Ramos (cell line): ENCODE results near the gene CNGA1.

Source experiments
- in situ Hi-C: fragments of 300-500 bp; cut with MboI; formaldehyde crosslinking; loops from one replicate; pipeline ENCODE4 v1.14.3; 2022; ENCODE audit warnings: low sequenced_read_pairs; ENCODE audit not compliant: unreplicated experiment

CNGA1 gene

DNA sequence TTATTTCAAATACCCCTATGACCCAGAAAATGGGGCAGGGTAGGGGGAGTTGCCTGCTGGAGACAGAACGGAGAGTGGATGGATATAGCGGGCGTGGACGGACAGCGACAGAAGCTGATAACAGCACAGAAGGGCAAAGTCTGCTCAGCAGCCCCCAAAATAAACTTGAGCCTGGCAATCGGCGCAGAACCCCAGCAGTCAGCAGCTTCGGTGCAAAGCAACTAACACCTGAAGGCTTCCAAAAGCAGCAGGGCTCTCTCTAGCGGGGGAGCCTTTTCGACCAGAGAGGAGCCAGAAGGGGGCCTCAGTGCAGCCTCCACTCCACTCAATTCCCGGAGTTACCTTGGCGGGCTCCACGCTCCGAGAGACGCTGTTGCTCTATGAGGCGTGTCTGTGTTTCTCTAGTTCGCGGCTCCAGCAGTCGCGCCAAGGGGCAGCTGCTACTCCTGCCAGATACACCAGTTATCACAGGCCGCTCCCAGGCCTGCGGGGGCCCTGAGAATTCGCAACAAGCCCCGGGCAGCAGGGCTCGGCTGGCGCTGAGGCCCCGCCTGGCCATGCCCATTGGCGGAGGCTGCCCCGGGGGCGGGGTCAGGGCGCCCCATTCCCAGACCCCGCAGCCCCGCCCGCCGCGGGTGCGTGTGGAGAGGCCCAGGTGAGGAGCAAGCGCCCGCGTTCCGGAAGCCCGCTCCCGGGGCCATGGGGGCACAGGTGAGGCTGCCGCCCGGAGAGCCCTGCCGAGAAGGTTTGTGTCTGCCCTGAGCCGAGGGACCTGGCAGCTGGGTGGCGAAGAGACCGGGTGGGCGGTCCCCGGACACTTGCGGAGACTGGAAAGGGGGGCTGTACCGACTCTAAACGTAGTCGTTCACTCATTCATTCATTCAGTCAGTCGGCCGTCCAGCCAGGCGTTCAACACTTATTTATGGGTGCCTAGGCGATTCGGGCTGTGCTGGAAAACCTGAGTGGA lies at the start of gene CNGA1, which contains the start of gene NIPAL1:
TSS of gene CNGA1 (minus strand) at position 541 of the 967 bp plus-strand sequence. CDS start 63,992 bp downstream, outside the sequence.
TSS of gene NIPAL1 (plus strand) at position 632 of the 967 bp plus-strand sequence. CDS start at position 700, 68 bp downstream.
- in situ Hi-C loops, result no loop called here

DNA sequence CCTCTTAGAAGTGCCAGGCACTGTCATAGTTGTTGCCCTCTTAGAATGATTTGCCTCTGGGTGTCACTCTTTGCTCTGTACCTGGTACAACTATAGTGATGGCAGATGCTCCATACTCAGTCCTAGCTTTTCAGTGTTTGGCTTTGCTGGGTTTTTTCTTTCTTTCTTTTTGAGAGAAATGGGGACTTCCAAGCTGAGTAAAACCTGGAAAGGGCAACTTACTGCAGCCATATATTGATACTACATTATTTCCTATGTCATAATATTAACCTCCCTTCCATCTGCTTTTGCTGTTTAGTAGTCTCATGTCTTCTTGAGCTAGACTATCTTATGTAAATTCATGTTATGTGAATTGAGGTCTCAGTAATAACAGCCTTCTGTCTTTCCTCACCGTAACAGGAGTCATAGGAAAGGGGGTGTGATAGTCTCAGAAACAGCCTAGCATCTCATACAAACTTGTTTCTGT lies 49.1 kb upstream of the CNGA1 start:
- in situ Hi-C loops, result no loop called here

DNA sequence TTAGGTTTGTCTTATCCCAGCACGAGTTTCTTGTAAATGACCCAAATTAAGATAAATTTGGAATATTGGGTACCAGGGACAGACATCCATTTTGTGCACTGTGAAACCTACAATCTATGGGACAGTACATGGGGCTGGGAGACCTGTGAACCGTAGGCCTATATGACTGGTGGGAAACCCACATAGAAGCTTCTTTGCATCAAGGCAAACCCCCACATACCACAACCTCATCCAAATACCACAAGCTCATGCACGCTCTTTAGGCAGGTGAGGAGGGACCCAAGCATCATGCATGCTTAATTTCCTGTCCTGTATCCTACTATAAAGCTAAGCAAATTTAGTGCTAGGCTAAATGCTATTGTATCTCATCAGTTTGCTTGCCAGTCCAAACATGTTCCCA lies 47.9 kb upstream of the CNGA1 start:
- in situ Hi-C loops, result no loop called here

DNA sequence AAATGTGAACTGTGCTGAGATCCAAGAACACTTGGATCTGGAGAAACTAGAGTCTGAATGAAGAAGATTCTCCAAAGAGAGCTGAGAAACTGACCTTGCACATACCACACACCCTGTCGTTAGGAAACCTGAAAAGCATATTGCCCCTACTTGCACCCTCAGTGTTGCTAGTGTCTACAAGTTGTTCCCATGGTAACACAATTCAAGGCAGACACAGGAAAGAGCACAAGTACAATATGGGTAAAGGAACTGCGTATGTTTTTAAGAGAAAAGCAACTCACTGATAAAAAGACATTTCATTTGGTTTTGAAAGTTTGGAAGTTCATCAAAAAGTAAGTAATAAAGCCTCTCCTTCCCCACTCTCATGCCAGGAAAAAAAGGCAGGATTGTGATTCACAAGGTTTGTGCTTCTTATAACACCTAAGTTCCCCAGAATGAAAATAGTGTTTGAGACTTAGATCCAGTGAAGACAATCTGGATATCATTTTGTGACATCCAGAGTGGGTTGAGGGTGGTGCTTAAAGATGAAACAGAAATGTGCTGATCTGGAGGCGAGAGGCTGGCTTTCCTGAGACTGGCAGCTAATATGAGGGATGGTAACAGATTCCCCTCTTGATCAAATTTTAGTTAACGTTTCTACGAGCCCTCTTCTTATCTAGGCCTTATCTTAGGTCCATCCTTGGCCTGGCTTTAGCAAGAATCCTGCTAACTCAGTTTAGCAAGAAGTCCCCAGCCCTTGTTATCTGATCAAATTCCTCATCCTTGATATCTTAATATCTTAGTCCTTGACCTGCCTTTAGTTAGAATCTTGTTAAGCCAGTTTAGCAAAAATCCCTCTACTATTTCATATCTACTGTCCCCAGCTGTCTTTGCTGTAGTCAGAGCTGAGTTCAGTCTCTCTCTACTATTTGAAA lies 42.4 kb upstream of the CNGA1 start:
- in situ Hi-C loops, result no loop called here

DNA sequence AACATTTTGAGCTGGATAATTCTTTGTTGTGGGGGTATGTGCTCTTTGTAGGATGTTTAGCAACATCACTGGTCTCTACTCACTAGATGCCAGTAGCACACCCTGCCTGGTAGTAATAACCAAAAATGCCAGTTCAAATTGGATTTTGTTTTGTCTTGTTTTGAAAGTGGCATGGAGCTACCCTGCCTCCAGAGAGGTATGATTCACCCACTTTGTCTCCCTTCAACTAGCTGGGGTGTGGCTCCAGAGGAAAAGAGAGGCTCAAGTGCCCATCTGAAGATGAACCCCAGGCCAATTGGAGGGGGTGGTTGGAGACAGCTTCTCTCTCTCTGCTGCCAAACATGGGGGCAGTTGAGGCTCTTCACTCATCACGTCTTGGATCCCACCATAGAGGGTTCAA lies 34.6 kb upstream of the CNGA1 start:
- in situ Hi-C loops, result no loop called here

DNA sequence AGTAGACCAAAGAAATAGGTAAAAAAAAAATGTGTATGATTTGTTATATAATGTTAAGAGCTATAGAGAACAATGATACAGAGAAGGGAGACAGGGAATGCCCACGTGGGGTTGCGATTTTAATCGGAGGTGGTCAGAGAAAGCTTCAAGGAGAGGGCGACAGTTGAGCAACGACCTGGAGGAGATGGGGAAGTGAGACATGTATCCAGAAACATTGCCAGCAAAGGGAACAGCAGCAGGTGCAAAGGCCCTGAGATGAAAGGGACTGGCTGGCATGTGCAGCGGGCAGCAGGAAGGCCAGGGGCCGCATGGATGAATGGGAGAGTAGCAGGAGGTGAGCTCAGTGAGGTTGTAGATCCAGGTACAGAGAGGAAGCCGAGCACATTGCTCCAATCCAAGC lies 33.0 kb upstream of the CNGA1 start:
- in situ Hi-C loops, result no loop called here

DNA sequence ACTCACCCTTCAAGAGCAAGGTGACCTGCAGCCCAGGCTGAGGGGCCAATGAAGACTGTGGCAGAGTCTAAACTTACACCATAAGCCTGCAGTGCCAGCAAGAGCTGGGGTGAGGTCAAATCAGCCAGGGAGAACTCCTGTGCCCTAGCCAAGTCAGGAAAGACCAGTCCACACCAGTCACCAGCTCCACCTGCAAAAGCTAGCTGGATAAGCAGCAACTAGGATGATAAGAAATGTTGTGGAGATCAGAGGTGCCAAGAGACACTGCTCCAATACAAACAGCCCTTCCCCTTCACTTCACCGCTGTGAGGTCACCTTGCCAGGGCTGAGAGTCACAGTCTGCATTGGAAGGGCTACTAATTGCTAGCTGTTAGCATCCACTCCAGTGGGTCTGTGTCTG lies 31.4 kb upstream of the CNGA1 start:
- in situ Hi-C loops, result no loop called here

DNA sequence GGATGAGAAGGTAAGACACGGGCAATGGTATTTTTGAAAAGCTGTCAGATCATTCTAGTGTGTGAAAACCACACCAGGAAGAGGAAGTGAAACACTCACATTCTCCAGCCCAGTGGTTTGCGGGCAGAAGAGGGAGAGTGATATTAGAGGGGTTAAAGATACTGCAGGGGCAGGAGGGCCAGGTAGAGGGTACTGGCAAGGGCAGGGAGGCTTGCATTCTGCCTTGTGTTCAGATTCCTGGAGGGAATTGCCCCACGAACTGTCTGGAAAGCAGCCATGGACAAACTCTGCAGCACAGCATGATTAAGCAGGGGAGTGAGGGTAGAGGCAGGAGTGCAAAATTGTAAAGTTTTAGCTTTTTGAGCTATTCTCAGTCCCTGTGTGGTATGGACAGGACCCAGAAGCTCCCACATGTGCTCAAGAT lies 31.0 kb upstream of the CNGA1 start:
- in situ Hi-C loops, result no loop called here

DNA sequence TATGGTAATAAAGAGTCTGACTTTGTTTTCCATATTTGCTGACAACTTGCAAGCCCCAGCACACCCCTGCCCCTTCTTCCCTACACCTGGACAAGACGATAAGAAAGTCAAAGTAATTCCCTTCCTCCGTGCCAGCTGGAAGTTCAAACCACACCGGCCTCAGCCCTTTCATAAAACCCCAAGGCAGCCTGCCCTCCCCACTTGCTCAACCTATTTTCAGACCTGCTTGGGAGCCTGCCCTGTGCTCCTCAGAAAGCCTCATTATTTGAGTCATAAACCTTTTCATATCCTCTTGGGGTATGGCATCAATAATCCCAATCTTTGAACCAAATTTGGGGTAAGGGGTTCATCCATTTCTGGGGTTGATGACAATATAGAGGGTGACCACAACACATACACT lies 29.6 kb upstream of the CNGA1 start:
- in situ Hi-C loops, result no loop called here

DNA sequence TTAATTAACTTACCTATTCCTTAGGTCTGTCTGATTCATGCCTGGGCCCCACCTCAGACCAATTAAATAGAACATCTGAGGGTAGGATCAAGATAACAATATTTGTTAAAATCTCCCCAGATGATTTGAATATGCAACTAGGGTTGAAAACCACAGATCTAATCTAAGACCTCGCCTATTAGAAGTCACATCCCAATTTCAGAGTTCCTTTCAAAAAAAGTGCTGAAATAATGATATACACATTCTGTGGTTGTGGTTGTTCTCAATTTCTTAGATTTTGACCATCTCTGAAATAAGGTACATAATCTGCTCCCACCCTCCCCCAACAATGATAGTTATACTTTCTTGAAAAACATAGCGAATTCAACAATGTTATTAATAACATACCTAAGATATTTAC lies 27.8 kb upstream of the CNGA1 start:
- in situ Hi-C loops, result no loop called here

DNA sequence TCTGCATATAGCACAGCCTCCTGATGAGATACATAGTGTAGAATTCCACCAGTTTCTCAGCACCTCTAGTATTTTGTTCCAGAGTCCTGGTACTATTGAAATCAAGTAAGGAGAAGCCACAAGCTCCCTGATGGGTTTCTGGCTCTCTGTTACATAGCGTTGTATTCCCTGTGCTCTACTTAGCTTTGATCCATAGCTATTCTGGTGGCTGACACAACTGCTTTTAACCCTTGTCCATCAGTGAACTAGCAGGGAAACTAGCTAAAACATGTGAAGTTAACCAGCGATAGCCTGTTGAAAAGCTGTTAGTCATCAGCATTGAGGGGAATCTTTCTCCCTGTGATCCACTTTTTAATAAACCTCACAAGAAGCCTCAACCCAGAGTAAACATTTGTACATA lies 27.0 kb upstream of the CNGA1 start:
- in situ Hi-C loops, result no loop called here

DNA sequence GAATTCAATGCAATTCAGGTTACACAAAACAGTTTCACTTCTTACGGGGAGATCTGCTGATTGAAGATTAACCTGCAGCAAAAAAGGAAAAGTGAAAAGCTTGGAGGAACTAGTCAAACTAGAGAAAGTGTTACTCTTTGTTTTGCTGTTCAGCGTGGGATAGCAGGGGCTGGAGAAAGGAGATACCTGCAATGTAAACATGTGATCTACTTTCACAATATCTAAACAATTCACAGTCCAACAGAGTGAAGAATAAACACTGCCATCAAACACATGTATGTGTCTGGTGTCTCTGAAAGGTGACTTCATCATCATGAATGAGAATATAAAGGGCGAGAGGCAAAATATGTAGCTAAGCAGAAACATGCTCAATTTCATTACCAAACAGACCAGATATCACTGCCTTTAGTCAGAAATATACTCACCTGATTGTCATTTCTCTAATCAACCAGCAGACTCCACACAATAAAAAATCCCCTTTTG lies 26.5 kb upstream of the CNGA1 start:
- in situ Hi-C loops, result no loop called here

DNA sequence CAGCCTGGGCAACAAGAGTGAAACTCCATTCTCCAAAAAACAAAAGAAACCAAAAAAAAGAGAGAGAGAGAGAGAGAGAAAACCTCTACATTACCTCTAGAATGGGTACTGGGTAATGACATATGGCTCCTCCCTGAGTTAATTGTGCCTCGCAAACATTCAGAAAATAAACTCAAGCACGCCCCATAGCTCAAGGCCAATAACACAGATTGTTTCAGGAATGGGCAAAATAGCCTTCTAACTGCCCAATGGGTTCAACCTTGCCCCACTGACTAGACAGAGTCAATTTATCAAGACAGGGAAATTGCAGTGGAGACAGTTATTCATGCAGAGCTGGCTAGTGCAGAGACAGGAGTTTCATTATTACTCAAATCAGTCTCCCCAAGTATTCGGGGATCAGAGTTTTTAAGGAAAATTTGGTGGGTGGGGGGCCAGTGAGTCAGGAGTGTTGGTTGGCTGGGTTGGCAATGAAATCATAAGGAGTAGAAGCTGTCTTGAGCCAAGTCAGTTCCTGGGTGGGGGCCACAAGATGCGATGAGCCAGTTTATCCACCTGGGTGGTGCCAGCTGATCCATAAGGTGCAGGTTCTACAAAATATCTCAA lies 25.2 kb upstream of the CNGA1 start:
- in situ Hi-C loops, result no loop called here

DNA sequence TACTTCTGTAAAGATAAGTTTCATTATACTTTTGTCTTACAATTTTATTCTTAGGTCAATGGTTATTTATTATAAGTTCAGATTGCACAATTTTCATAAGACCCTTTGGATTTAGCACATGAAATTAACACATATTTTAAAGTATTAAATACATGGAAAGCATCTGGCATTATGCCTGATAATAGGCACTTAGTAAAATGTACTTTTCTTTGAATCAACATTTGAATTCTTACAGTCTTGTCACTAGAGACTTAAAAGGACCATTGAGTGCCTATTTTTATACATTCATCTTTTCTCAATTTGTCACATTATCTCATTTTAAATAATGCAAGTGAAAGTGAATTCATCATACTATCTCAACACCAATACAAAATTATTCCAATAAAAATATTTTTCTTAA lies 23.1 kb upstream of the CNGA1 start:
- in situ Hi-C loops, result loop anchor here (10.0 kb wide), 1 partner anchor 45 kb away; no protein-coding TSS in a partner anchor

DNA sequence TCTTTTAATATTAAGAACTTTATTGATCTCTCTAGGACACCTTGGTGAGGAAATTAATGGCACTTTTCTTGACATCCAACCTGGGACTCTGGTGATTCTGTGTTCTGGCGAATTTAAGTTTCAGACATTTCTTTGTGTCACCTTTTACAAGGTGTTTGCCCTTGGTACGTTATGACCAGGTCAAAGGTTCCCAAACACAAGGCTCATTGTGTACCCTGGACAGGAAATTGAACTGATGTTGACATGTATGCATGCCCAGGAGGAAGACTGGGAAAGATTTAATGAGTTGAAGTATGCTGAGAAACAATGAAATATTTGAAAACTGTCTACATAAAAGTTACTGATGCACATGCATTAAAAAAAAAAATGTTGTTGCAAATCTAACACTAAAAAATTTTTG lies 22.2 kb upstream of the CNGA1 start:
- in situ Hi-C loops, result loop anchor here (10.0 kb wide), 1 partner anchor 46 kb away; no protein-coding TSS in a partner anchor

DNA sequence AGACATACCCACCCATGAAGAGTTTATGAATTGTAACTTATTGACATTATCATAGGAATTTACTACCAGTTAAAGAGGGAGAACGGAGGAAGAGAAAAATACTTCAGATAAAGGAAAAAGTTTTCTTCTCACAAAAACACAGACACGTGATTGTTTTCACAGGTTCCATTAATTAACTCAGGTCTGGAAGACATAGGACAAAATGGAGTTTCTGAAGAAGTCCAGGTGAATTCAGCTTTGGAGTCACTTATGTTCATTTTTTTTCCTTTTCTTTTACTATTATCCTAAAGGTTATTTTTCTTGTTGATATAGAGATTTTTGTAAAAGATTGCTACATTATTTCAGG lies 20.6 kb upstream of the CNGA1 start:
- in situ Hi-C loops, result loop anchor here (10.0 kb wide), 1 partner anchor 48 kb away; no protein-coding TSS in a partner anchor

DNA sequence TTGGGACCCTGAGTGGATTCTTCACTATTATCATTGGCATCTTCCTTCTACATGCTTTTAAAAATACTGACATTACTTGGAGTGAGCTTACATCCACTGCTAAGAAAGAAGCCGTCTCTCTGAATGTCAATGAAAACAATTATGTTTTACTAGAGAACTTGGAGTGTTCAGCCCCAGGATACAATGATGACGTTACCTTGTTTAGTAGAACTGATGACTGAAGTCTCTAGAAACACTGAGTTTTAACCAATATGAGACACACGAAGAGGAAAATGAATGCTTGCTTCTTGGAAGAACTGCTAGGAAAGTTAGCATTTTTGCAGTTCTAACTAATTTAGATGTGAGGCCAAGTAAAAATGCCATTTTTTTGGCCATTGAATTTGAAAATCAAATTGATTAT lies 19.5 kb upstream of the CNGA1 start:
- in situ Hi-C loops, result loop anchor here (10.0 kb wide), 1 partner anchor 49 kb away; no protein-coding TSS in a partner anchor

DNA sequence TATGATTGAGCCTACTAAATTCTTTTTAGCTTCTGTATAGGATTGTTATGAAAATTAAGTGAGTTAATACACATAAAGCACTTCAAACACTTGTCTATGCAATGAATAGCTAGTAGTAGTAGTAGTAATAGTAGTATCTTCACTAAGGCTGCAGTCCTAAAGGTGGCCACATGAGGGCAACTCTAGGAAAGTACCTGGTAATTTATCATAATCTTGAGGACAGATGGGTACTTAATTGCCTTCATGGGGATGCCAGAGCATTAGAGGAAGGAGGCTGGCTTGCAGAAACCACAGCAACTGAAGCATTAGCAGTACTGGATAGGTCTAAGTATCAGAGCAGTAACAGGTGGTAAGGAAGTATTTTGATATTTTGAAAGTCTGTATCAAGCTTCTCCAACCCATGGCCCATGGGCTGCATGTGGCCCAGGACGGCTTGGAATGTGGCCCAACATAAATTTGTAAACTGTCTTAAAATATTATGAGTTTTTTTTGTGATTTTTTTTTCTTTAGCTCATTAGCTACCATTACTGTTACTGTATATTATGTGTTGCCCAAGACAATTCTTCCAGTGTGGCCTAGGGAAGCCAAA lies 17.4 kb upstream of the CNGA1 start:
- in situ Hi-C loops, result loop anchor here (10.0 kb wide), 1 partner anchor 51 kb away; no protein-coding TSS in a partner anchor

DNA sequence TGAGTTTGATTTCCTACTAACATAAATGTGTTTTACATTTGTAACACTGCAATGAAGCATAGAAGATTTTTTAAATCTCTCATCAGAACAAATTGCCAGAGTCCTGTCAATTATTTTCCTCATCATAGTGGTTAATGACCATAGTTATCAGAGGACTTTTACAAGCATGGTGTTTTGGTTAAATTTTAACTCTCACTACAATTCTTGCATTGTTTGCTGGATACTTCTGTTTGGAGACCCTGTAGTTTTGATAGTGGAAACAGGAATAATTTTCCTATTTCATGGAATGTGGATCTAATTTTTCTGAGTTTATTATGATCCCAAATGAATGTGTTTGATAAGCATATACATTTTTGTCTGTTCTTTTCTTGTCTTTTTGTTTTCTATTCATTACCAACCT lies 16.9 kb upstream of the CNGA1 start:
- in situ Hi-C loops, result loop anchor here (10.0 kb wide), 1 partner anchor 51 kb away; no protein-coding TSS in a partner anchor
